HG02840 (cell line): ENCODE measurements around the gene IQGAP2.
"Not testable (repeated sequence)": the region's sequence is repeated elsewhere in the genome, so short reads cannot be mapped to it uniquely, and the experiment has no call there.

Experiments
- ATAC-seq: cut with Tn5 transposase; IDR thresholded peaks from one replicate; pipeline ENCODE4 v1.9.1; 2021; ENCODE audit warnings: mild to moderate bottlenecking, moderate library complexity, moderate number of reproducible peaks; ENCODE audit not compliant: unreplicated experiment, low FRiP score

IQGAP2 gene

GRCh38 chr5:76497065-76497460, 94.0 kb downstream of the IQGAP2 start:
- ATAC-seq, result no peak

- ATAC-seq, result no peak
Observed at GRCh38 chr5:76497986-76498717, 95.1 kb downstream of the IQGAP2 start.

- ATAC-seq, result no peak
Observed at GRCh38 chr5:76499507-76500161, 96.5 kb downstream of the IQGAP2 start.

- ATAC-seq, result no peak
Observed at GRCh38 chr5:76500633-76501393, 97.7 kb downstream of the IQGAP2 start.

GRCh38 chr5:76503929-76504328, 100.8 kb downstream of the IQGAP2 start:
- ATAC-seq, result no peak

GRCh38 chr5:76504901-76505564, 101.9 kb downstream of the IQGAP2 start:
- no peak for ATAC-seq

GRCh38 chr5:76513476-76513875, 110.4 kb downstream of the IQGAP2 start:
- no peak for ATAC-seq

GRCh38 chr5:76514292-76514691, 111.2 kb downstream of the IQGAP2 start:
- no peak for ATAC-seq

GRCh38 chr5:76514713-76515112, 111.6 kb downstream of the IQGAP2 start:
- ATAC-seq, result no peak

GRCh38 chr5:76517334-76517733, 114.2 kb downstream of the IQGAP2 start:
- no peak for ATAC-seq

- not testable (repeated sequence) for ATAC-seq
Observed at GRCh38 chr5:76518246-76518645, 115.2 kb downstream of the IQGAP2 start.

- ATAC-seq, result no peak
Observed at GRCh38 chr5:76521240-76521758, 118.2 kb downstream of the IQGAP2 start.

- ATAC-seq, result no peak
Observed at GRCh38 chr5:76522103-76522935, 119.2 kb downstream of the IQGAP2 start.

- no peak for ATAC-seq
Observed at GRCh38 chr5:76524101-76524835, 121.2 kb downstream of the IQGAP2 start.

- no peak for ATAC-seq
Observed at GRCh38 chr5:76524868-76525267, 121.8 kb downstream of the IQGAP2 start.

GRCh38 chr5:76525956-76526355, 122.9 kb downstream of the IQGAP2 start:
- ATAC-seq, result no peak

- no peak for ATAC-seq
Observed at GRCh38 chr5:76526950-76527583, 124.0 kb downstream of the IQGAP2 start.

- ATAC-seq, result no peak
Observed at GRCh38 chr5:76527685-76528161, 124.6 kb downstream of the IQGAP2 start.
